A549 (cell line): ENCODE results near the gene ACTN1. TPM values are rescaled to one million over a fixed set of nuclear protein-coding genes. Genes with fewer than 3 reads are reported as not detected.

ENCODE experiments used
- ATAC-seq, 2 experiments: fragments of 200-7000 bp in 1 of 2; fragments of >200 bp in 1 of 2; cut with Nextera tagmentation in 1 of 2; cut with Tn5 transposase in 1 of 2; 3 replicates each; pipeline versions ENCODE4 v1.8.0 to v1.9.1; 2018 to 2020; ENCODE audit warnings: mild to moderate bottlenecking in 1 of 2, moderate library complexity in 1 of 2
- CTCF ChIA-PET: fragments of 300-600 bp; sonication (Branson Sonifier 250); formaldehyde crosslinking; extraction: SDS; loops from one replicate; lab custom pipeline; 2021; ENCODE audit warnings: antibody characterized with exemption, inconsistent platforms; lab: Yijun Ruan, JAX
- POLR2A ChIA-PET: fragments of 350-600 bp; formaldehyde crosslinking; extraction: SDS; loops from one replicate; lab custom pipeline; 2021; ENCODE audit warnings: antibody characterized with exemption, inconsistent platforms; lab: Yijun Ruan, JAX
- DNase-seq, 2 experiments: peaks; one replicate each; pipeline versions ENCODE4 v3.0.0 to v3.0.0-alpha.2; 2011 to 2016; ENCODE audit warnings: low read depth in 1 of 2, low spot score in 1 of 2
- FAIRE-seq: peaks from 2 replicates; lab custom pipeline; 2011; peaks lifted over from hg19 to GRCh38; lab: Jason Lieb, UNC
- H3K27ac ChIP-seq, 2 experiments: fragments of >200 bp; sonication (Bioruptor Twin); formaldehyde crosslinking; 3 replicates each; pipeline ENCODE4 v1.5.1; 2016 to 2017
- H3K4me1 ChIP-seq: fragments of >200 bp; sonication (Bioruptor Twin); formaldehyde crosslinking; 3 replicates; pipeline ENCODE4 v1.6.1; 2016
- H3K4me2 ChIP-seq: fragments of >200 bp; sonication (Bioruptor Twin); formaldehyde crosslinking; 3 replicates; pipeline ENCODE4 v1.6.1; 2016
- H3K4me3 ChIP-seq: fragments of >200 bp; sonication (Bioruptor Twin); formaldehyde crosslinking; 3 replicates; pipeline ENCODE4 v1.5.1; 2016
- H3K9me3 ChIP-seq: fragments of >200 bp; sonication (Bioruptor Twin); formaldehyde crosslinking; 3 replicates; pipeline ENCODE4 v1.6.1; 2016
- CEBPB ChIP-seq, 2 experiments: fragments of >200 bp in 1 of 2; sonication (Bioruptor Twin) in 1 of 2; formaldehyde crosslinking in 1 of 2; IDR thresholded peaks; 2 replicates each; pipeline ENCODE4 v1.6.1; 2012 to 2016
- FOSB ChIP-seq: fragments of 250-450 bp; sonication (Bioruptor Pico); IDR thresholded peaks from 2 replicates; pipeline ENCODE4 v1.5.0; 2020; ENCODE audit warnings: mild to moderate bottlenecking, moderate library complexity
- FOSL2 ChIP-seq, 2 experiments: fragments of 450-650 bp in 1 of 2; fragments of >200 bp in 1 of 2; sonication (Bioruptor Twin) in 1 of 2; formaldehyde crosslinking; IDR thresholded peaks; 2 replicates each; pipeline versions ENCODE4 v1.5.0 to v1.6.1; 2016 to 2020; ENCODE audit warnings: mild to moderate bottlenecking in 1 of 2, moderate library complexity in 1 of 2
- KDM1A ChIP-seq: fragments of 200-600 bp; sonication (generic); IDR thresholded peaks from 2 replicates; pipeline ENCODE4 v1.6.1; 2016; ENCODE audit warnings: low read depth, mild to moderate bottlenecking
- MYC ChIP-seq: IDR thresholded peaks from 2 replicates; pipeline ENCODE4 v1.6.1; 2012; ENCODE audit warnings: mild to moderate bottlenecking, inconsistent platforms, low read length, improper control_type of control experiment, borderline replicate concordance
- RAD21 ChIP-seq, 2 experiments: fragments of >200 bp in 1 of 2; sonication (Bioruptor Twin) in 1 of 2; formaldehyde crosslinking in 1 of 2; IDR thresholded peaks in 1 of 2; conservative IDR thresholded peaks in 1 of 2; 2 replicates in 1 of 2; 3 replicates in 1 of 2; pipeline ENCODE4 v1.6.1; 2012 to 2018; ENCODE audit warnings: inconsistent platforms in 1 of 2
- RARB ChIP-seq: fragments of 250-450 bp; sonication (Bioruptor Pico); IDR thresholded peaks from 2 replicates; pipeline ENCODE4 v1.8.0; 2021; ENCODE audit warnings: mild to moderate bottlenecking, moderate library complexity
- SMC3 ChIP-seq: fragments of >200 bp; sonication (Bioruptor Twin); formaldehyde crosslinking; IDR thresholded peaks from 3 replicates; pipeline ENCODE4 v1.6.1; 2018; ENCODE audit warnings: inconsistent platforms
- ZC3H11A ChIP-seq: fragments of 450-650 bp; IDR thresholded peaks from 2 replicates; pipeline ENCODE4 v1.6.1; 2014; ENCODE audit warnings: antibody characterized with exemption, mild to moderate bottlenecking
- ZNF302 ChIP-seq: fragments of 250-450 bp; sonication (Bioruptor Pico); IDR thresholded peaks from 2 replicates; pipeline ENCODE4 v1.9.0; 2021; ENCODE audit warnings: inconsistent platforms, mild to moderate bottlenecking, moderate library complexity
- ZSCAN20 ChIP-seq: fragments of 250-450 bp; sonication (Bioruptor Pico); IDR thresholded peaks from 2 replicates; pipeline ENCODE4 v1.8.0; 2022; ENCODE audit warnings: mild to moderate bottlenecking, moderate library complexity
- WGBS: methylation state at CpG from one replicate; pipeline ENCODE4 v1.1.6; 2017; ENCODE audit errors: missing lambda C conversion rate; 5-methylcytosine and 5-hydroxymethylcytosine counted together
- polyA plus RNA-seq, 4 experiments: library from polyadenylated mRNA; depleted of rRNA in 3 of 4; stranded (reverse); fragments of >200 nt; fragmentation: RNase III in 1 of 4; extraction: RNeasy Plus Mini Kit Qiagen cat#74134 plus additional on column Dnase treatment in 1 of 4; gene quantifications; 2 replicates in 3 of 4; 3 replicates in 1 of 4; pipeline ENCODE4 v1.2.3, GENCODE V29; 2011 to 2017
- TF ChIP-seq, protein P1 (sequence below): fragments of 250-450 bp; sonication (Bioruptor Pico); IDR thresholded peaks from 2 replicates; pipeline ENCODE4 v1.5.0; 2020; ENCODE audit warnings: low read depth, mild to moderate bottlenecking, moderate library complexity
- TF ChIP-seq, protein P2 (sequence below): fragments of 450-650 bp; IDR thresholded peaks from 2 replicates; pipeline ENCODE4 v1.6.1; 2014; ENCODE audit warnings: antibody characterized with exemption
- TF ChIP-seq, protein P3 (sequence below): fragments of >200 bp; sonication (Bioruptor Twin); formaldehyde crosslinking; IDR thresholded peaks from 3 replicates; pipeline ENCODE4 v1.5.1; 2016
- TF ChIP-seq, protein P4 (sequence below): IDR thresholded peaks from 2 replicates; pipeline ENCODE4 v1.6.1; 2012

ACTN1 gene
- polyA plus RNA-seq, 2 of the 4 experiments (the other 2 are of a cell fraction): 208 to 245 TPM

DNA sequence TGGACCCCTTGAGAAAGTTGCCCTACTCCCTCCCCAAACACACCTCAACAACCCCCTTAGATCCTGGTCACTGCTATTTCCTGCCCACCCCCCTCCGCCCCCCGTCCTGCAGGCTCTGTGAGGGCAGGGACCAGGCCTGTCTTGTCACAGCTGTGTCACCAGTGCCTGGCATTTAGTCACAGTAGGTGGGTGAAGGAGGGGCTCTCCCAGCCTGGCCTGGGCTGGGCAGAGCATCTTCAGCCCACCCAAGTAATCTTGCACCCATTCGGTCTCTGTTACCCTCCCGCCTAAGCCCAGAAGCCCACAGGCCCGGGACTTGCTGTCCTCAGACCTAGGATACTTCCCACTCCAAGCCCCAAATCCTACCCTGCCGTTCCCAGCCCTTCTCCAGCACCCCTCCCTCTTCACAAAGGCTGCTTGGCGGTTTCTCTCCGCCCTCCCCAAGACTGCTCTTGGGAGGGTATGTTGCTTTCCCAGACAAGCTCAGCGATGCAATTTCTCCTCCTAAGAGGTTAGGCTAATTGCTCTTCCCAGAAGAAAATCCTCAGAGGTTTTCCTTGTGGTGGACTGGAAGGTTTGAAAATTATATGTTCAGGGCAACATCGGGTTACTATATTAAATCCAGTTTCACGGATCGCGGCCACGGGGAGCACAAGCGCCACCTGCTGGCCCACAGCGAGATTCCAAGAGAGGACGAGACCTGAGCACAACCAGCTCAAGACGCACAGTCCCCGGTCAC lies 135.5 kb downstream of the ACTN1 start:
- FAIRE-seq (no peak), DNase-seq (peak; percentile 69 to 76), ATAC-seq (peak; percentile 91 to 96)
- Histone ChIP-seq H3K9me3 (no peaks in the 10 kb centered on the region), H3K4me3 (no peak overlapping the region; the same call in 2 of the 3 replicates), H3K27ac (peak overlapping the region; percentile 35 to 83), H3K4me1 (0 out of 3 replicates have a peak, but pooled peaks cover 4% of the 10 kb centered on the region), H3K4me2 (peak overlapping the region; percentile 69)
- peak; percentile 83 to 87 for TF ChIP-seq RAD21 (conservative IDR thresholded peaks at IDR 0.05 in 1 of 2, IDR thresholded peaks at IDR 0.05 in 1 of 2)
- peak; percentile 91 for TF ChIP-seq SMC3
- TF ChIP-seq ZSCAN20 (CRISPR knock-in tag): no peak
- no peak for TF ChIP-seq RARB (CRISPR knock-in tag)
- TF ChIP-seq ZC3H11A: no peak
- no peak for TF ChIP-seq MYC
- TF ChIP-seq, protein P1, sequence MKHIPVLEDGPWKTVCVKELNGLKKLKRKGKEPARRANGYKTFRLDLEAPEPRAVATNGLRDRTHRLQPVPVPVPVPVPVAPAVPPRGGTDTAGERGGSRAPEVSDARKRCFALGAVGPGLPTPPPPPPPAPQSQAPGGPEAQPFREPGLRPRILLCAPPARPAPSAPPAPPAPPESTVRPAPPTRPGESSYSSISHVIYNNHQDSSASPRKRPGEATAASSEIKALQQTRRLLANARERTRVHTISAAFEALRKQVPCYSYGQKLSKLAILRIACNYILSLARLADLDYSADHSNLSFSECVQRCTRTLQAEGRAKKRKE (CRISPR knock-in tag): no peak
- TF ChIP-seq, protein P2, sequence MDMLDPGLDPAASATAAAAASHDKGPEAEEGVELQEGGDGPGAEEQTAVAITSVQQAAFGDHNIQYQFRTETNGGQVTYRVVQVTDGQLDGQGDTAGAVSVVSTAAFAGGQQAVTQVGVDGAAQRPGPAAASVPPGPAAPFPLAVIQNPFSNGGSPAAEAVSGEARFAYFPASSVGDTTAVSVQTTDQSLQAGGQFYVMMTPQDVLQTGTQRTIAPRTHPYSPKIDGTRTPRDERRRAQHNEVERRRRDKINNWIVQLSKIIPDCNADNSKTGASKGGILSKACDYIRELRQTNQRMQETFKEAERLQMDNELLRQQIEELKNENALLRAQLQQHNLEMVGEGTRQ: no peak
- no peak for TF ChIP-seq CEBPB (IDR thresholded peaks at IDR 0.05)
- TF ChIP-seq, protein P3, sequence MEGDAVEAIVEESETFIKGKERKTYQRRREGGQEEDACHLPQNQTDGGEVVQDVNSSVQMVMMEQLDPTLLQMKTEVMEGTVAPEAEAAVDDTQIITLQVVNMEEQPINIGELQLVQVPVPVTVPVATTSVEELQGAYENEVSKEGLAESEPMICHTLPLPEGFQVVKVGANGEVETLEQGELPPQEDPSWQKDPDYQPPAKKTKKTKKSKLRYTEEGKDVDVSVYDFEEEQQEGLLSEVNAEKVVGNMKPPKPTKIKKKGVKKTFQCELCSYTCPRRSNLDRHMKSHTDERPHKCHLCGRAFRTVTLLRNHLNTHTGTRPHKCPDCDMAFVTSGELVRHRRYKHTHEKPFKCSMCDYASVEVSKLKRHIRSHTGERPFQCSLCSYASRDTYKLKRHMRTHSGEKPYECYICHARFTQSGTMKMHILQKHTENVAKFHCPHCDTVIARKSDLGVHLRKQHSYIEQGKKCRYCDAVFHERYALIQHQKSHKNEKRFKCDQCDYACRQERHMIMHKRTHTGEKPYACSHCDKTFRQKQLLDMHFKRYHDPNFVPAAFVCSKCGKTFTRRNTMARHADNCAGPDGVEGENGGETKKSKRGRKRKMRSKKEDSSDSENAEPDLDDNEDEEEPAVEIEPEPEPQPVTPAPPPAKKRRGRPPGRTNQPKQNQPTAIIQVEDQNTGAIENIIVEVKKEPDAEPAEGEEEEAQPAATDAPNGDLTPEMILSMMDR: peak; percentile 96
- TF ChIP-seq, protein P4, sequence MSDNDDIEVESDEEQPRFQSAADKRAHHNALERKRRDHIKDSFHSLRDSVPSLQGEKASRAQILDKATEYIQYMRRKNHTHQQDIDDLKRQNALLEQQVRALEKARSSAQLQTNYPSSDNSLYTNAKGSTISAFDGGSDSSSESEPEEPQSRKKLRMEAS: 0 out of 2 replicates have a peak, but pooled peaks have one; percentile 26
- TF ChIP-seq FOSB (CRISPR knock-in tag): no peak
- POLR2A ChIA-PET: interaction anchor here (0.6 to 1.3 kb wide), 2 partner anchors 51 to 55 kb away, joined by 4 to 5 read pairs; partner anchors contain the start of gene ZFP36L1
- CTCF ChIA-PET: interaction anchor here (0.5 to 3.3 kb wide), 73 partner anchors 8 to 1056 kb away, joined by 3 to 32 read pairs (median 4); no protein-coding TSS in a partner anchor
- 25% methylated on average over 17 of the region's 19 CpGs for WGBS

DNA sequence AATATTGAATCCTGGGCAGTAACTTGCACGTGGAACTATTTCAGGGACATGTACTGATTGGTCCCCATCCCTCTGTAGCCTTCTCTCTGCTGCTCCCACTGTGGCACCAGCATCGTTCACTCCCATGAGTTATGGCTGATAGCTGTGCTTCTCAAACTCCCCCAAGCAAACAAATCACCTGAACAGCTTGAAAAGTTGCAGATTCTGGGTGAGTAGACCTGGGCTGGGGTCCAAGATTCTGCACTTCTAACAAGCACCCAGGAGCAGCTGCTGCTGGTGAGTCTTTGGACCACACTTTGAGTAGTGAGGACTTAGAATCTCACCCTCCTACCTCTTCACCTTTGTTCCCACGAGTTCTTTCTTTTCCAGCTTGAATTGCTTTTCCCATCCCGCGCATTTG lies 136.8 kb downstream of the ACTN1 start:
- Histone ChIP-seq H3K27ac (no peak overlapping the region), H3K4me1 (0 out of 3 replicates have a peak, but pooled peaks cover 4% of the 10 kb centered on the region), H3K4me3 (no peak overlapping the region), H3K9me3 (no peaks in the 10 kb centered on the region), H3K4me2 (no peak overlapping the region)
- no peak for TF ChIP-seq FOSL2 (IDR thresholded peaks at IDR 0.05)
- no peak for TF ChIP-seq FOSL2 (CRISPR knock-in tag; IDR thresholded peaks at IDR 0.05)
- 77% methylated on average over 5 of the region's 5 CpGs for WGBS
- no peak for FAIRE-seq
- ChIA-PET POLR2A (no interaction called here), CTCF (interaction anchor here (0.7 to 3.3 kb wide), 7 partner anchors 13 to 958 kb away, joined by 3 to 28 read pairs (median 18); no protein-coding TSS in a partner anchor)
- ATAC-seq: no peak
- no peak for DNase-seq

DNA sequence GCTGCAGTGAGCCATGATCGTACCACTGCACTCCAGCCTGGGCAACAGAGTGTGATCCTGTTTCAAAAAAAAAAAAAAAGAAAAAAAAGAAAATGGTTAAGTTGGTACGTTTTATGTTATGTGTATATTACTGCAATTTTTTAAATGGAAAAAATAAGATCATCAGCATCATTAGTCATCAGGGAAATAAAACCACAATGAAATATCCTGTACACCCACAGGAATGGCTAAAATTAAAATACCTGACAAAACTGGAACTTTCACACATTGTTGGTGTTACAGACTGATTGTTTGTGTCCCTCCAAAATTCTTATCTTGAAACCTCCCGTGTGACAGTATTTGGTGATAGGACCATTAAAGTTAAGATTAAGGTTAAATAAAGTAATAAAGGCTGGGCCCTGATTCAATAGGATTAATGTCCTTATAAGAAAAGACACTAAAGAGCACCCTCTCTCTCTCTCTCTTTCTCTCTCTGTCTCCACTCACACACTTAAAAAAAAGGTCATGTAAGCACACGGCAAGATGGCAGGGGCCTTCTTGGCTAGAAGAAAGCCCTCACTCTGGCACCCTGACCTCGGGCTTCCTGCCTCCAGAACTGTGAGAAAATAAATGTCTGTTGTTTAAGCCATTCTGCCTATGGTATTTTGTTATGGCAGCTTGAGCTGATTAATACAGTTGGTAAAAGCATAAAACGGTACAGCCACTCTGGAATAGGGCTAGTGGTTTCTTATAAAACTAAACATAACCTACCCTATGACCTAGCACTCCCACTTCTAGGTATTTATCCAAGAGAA lies 137.9 kb downstream of the ACTN1 start:
- FAIRE-seq: no peak
- Histone ChIP-seq H3K9me3 (no peaks in the 10 kb centered on the region), H3K4me3 (no peak overlapping the region), H3K27ac (no peak overlapping the region)
- no peak for TF ChIP-seq KDM1A
- TF ChIP-seq ZNF302 (CRISPR knock-in tag): no peak
- TF ChIP-seq, all 56 proteins: peak for 0
- DNase-seq: no peak
- no peak for ATAC-seq
- Histone ChIP-seq H3K4me1 (0 out of 3 replicates have a peak, but pooled peaks cover 4% of the 10 kb centered on the region), H3K4me2 (no peak overlapping the region)
- ChIA-PET CTCF (no interaction called here), POLR2A (no interaction called here)
- WGBS: 66% methylated on average over 6 of the region's 6 CpGs
